GM15510 (cell line): ENCODE results near the gene MAML3.

Experiments
- POLR2A ChIP-seq: IDR thresholded peaks from 3 replicates; pipeline ENCODE4 v1.6.1; 2011; ENCODE audit warnings: borderline replicate concordance; ENCODE audit not compliant: insufficient read length; ENCODE audit errors: extremely low read depth

Gene MAML3

GRCh38 chr4:139801895-139802294, 352.1 kb downstream of the MAML3 start:
- no peak for TF ChIP-seq POLR2A

- no peak for TF ChIP-seq POLR2A
These were observed 353.9 kb downstream of the MAML3 start for GRCh38 chr4:139800082-139800481.

- TF ChIP-seq POLR2A = no peak
These were observed 354.4 kb downstream of the MAML3 start for GRCh38 chr4:139799615-139800014.

GRCh38 chr4:139798456-139798855, 355.5 kb downstream of the MAML3 start:
- TF ChIP-seq POLR2A = no peak

GRCh38 chr4:139797287-139797686, 356.7 kb downstream of the MAML3 start:
- TF ChIP-seq POLR2A = no peak

GRCh38 chr4:139795527-139796314, 358.3 kb downstream of the MAML3 start:
- no peak for TF ChIP-seq POLR2A

GRCh38 chr4:139794158-139794954, 359.6 kb downstream of the MAML3 start:
- TF ChIP-seq POLR2A = no peak

GRCh38 chr4:139791681-139792080, 362.3 kb downstream of the MAML3 start:
- TF ChIP-seq POLR2A = no peak

- no peak for TF ChIP-seq POLR2A
These were observed 363.7 kb downstream of the MAML3 start for GRCh38 chr4:139790291-139790690.

GRCh38 chr4:139789096-139789654, 364.8 kb downstream of the MAML3 start:
- no peak for TF ChIP-seq POLR2A

- TF ChIP-seq POLR2A = no peak
These were observed 367.3 kb downstream of the MAML3 start for GRCh38 chr4:139786494-139787354.

GRCh38 chr4:139785356-139785755, 368.6 kb downstream of the MAML3 start:
- TF ChIP-seq POLR2A = no peak

GRCh38 chr4:139783741-139784484, 370.1 kb downstream of the MAML3 start:
- no peak for TF ChIP-seq POLR2A
